Measurements from ENCODE around the gene C5orf47.

C5orf47 gene

DNA sequence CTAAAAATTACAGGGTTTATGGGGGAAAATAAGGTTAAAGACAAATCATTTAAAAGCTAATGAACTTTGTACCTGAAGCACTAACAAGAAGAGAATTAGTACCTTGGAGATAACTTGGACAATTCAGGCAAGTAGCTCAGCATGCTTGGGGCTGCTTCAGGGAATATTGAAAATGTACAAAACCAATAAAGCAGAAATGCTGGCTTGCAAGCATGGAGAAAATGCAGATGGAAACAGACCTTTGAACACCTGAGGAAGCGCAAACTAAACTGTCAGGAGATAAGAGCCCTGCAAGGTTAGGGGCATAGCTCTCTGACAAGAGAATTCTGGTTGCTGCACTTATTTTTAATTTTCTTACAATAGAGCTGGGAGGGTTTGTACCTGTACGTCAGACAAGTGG lies 42.6 kb upstream of the C5orf47 start:
- TF ChIP-seq CTCF (IDR thresholded peaks at IDR 0.05; ENCODE audit: low read length): no peak
- TF ChIP-seq EZH2 (IDR thresholded peaks at IDR 0.05; ENCODE audit: borderline replicate concordance, low read length): no peak
- Histone ChIP-seq H3K9ac (ENCODE audit: low read length) (no peak overlapping the region), H3K27me3 (ENCODE audit: insufficient read depth, low read length) (no peaks in the 10 kb centered on the region), H4K20me1 (ENCODE audit: insufficient read depth, low read length) (no peaks in the 10 kb centered on the region), H3K79me2 (ENCODE audit: insufficient read depth, low read length) (no peaks in the 10 kb centered on the region), H3K4me3 (ENCODE audit: low read depth, low read length, poor library complexity, severe bottlenecking) (no peak overlapping the region), H3K4me2 (ENCODE audit: low read length) (no peak overlapping the region), H3K9me3 (ENCODE audit: low read length) (no peaks in the 10 kb centered on the region), H3K27ac (ENCODE audit: low read depth, low read length, poor library complexity, severe bottlenecking) (no peak overlapping the region), H3F3A (ENCODE audit: insufficient read depth, low read length) (no peaks in the 10 kb centered on the region), H3K4me1 (ENCODE audit: insufficient read depth, low read length, severe bottlenecking) (peaks cover 17% of the 10 kb centered on the region), H2AFZ (ENCODE audit: low read length) (no peak overlapping the region), H3K9me2 (ENCODE audit: low read depth, low read length) (no peaks in the 10 kb centered on the region), H3K36me3 (ENCODE audit: insufficient read depth, low read length) (peaks cover 64% of the 10 kb centered on the region)

- no peak overlapping the region for H3K4me2 ChIP-seq (ENCODE audit: low read length)
- H3K27ac ChIP-seq (ENCODE audit: low read depth, low read length, poor library complexity, severe bottlenecking): no peak overlapping the region
- H4K20me1 ChIP-seq (ENCODE audit: insufficient read depth, low read length): no peaks in the 10 kb centered on the region
- H3K4me1 ChIP-seq (ENCODE audit: insufficient read depth, low read length, severe bottlenecking): no peaks in the 10 kb centered on the region
- H3K4me3 ChIP-seq (ENCODE audit: low read depth, low read length, poor library complexity, severe bottlenecking): no peak overlapping the region
- no peaks in the 10 kb centered on the region for H3F3A ChIP-seq (ENCODE audit: insufficient read depth, low read length)
- H3K27me3 ChIP-seq (ENCODE audit: insufficient read depth, low read length): no peaks in the 10 kb centered on the region
- H3K9ac ChIP-seq (ENCODE audit: low read length): no peak overlapping the region
- H2AFZ ChIP-seq (ENCODE audit: low read length): no peak overlapping the region
- H3K79me2 ChIP-seq (ENCODE audit: insufficient read depth, low read length): no peaks in the 10 kb centered on the region
- peaks cover 95% of the 10 kb centered on the region for H3K36me3 ChIP-seq (ENCODE audit: insufficient read depth, low read length)
- TF ChIP-seq CTCF (IDR thresholded peaks at IDR 0.05; ENCODE audit: low read length): no peak
- TF ChIP-seq EZH2 (IDR thresholded peaks at IDR 0.05; ENCODE audit: borderline replicate concordance, low read length): no peak
- no peaks in the 10 kb centered on the region for H3K9me3 ChIP-seq (ENCODE audit: low read length)
- no peaks in the 10 kb centered on the region for H3K9me2 ChIP-seq (ENCODE audit: low read depth, low read length)
Observed at GRCh38 chr5:173950829-173951228, 38.1 kb upstream of the C5orf47 start.

GRCh38 chr5:173953528-173954090 lies 35.4 kb upstream of the C5orf47 start:
- no peak overlapping the region for H2AFZ ChIP-seq (ENCODE audit: low read length)
- H4K20me1 ChIP-seq (ENCODE audit: insufficient read depth, low read length): no peaks in the 10 kb centered on the region
- H3K4me2 ChIP-seq (ENCODE audit: low read length): no peak overlapping the region
- TF ChIP-seq EZH2 (IDR thresholded peaks at IDR 0.05; ENCODE audit: borderline replicate concordance, low read length): no peak
- TF ChIP-seq CTCF (IDR thresholded peaks at IDR 0.05; ENCODE audit: low read length): no peak
- no peak overlapping the region for H3K9ac ChIP-seq (ENCODE audit: low read length)
- H3K9me3 ChIP-seq (ENCODE audit: low read length): no peaks in the 10 kb centered on the region
- no peaks in the 10 kb centered on the region for H3K9me2 ChIP-seq (ENCODE audit: low read depth, low read length)
- no peaks in the 10 kb centered on the region for H3F3A ChIP-seq (ENCODE audit: insufficient read depth, low read length)
- H3K27me3 ChIP-seq (ENCODE audit: insufficient read depth, low read length): no peaks in the 10 kb centered on the region
- no peak overlapping the region for H3K27ac ChIP-seq (ENCODE audit: low read depth, low read length, poor library complexity, severe bottlenecking)
- no peaks in the 10 kb centered on the region for H3K79me2 ChIP-seq (ENCODE audit: insufficient read depth, low read length)
- peaks cover 85% of the 10 kb centered on the region for H3K36me3 ChIP-seq (ENCODE audit: insufficient read depth, low read length)
- no peaks in the 10 kb centered on the region for H3K4me1 ChIP-seq (ENCODE audit: insufficient read depth, low read length, severe bottlenecking)
- no peak overlapping the region for H3K4me3 ChIP-seq (ENCODE audit: low read depth, low read length, poor library complexity, severe bottlenecking)
